ENCODE data around the gene KCNT1.

Gene KCNT1

GRCh38 chr9:135827301-135827700 lies 125.3 kb downstream of the KCNT1 start:
- no peak for TF ChIP-seq CTCF (IDR thresholded peaks at IDR 0.05; ENCODE audit: low read depth, low read length, missing control alignments)
- H3K4me3 ChIP-seq (ENCODE audit: low read depth, low read length) = no peak overlapping the region
- in situ Hi-C loops (cut with HindIII; ENCODE audit: low sequenced_read_pairs) = no loop called here
- DNase-seq (ENCODE audit: low read depth) = no peak

- no peak for DNase-seq (ENCODE audit: low read depth)
- TF ChIP-seq CTCF (IDR thresholded peaks at IDR 0.05; ENCODE audit: low read depth, low read length, missing control alignments) = no peak
- in situ Hi-C loops (cut with HindIII; ENCODE audit: low sequenced_read_pairs) = no loop called here
- no peak overlapping the region for H3K4me3 ChIP-seq (ENCODE audit: low read depth, low read length)
These were observed 126.0 kb downstream of the KCNT1 start for GRCh38 chr9:135827866-135828580.

- in situ Hi-C loops (cut with HindIII; ENCODE audit: low sequenced_read_pairs) = no loop called here
These were observed 126.7 kb downstream of the KCNT1 start for GRCh38 chr9:135828656-135829055.

GRCh38 chr9:135830496-135830895 lies 128.5 kb downstream of the KCNT1 start:
- H3K4me3 ChIP-seq (ENCODE audit: low read depth, low read length) = no peak overlapping the region
- TF ChIP-seq CTCF (IDR thresholded peaks at IDR 0.05; ENCODE audit: low read depth, low read length, missing control alignments) = no peak
- no peak for DNase-seq (ENCODE audit: low read depth)
- in situ Hi-C loops (cut with HindIII; ENCODE audit: low sequenced_read_pairs) = no loop called here

More at GRCh38 chr9:135828656-135829055, 126.7 kb downstream of the KCNT1 start:
- TF ChIP-seq CTCF (IDR thresholded peaks at IDR 0.05; ENCODE audit: low read depth, low read length, missing control alignments) = no peak
- no peak for DNase-seq (ENCODE audit: low read depth)
- no peak overlapping the region for H3K4me3 ChIP-seq (ENCODE audit: low read depth, low read length)

GRCh38 chr9:135833864-135834263 lies 131.9 kb downstream of the KCNT1 start:
- no peak for TF ChIP-seq CTCF (IDR thresholded peaks at IDR 0.05; ENCODE audit: low read depth, low read length, missing control alignments)
- no peak overlapping the region for H3K4me3 ChIP-seq (ENCODE audit: low read depth, low read length)
- no peak for DNase-seq (ENCODE audit: low read depth)
- in situ Hi-C loops (cut with HindIII; ENCODE audit: low sequenced_read_pairs) = no loop called here

GRCh38 chr9:135835131-135835530 lies 133.1 kb downstream of the KCNT1 start:
- no peak for TF ChIP-seq CTCF (IDR thresholded peaks at IDR 0.05; ENCODE audit: low read depth, low read length, missing control alignments)
- H3K4me3 ChIP-seq (ENCODE audit: low read depth, low read length) = no peak overlapping the region
- no peak for DNase-seq (ENCODE audit: low read depth)
- in situ Hi-C loops (cut with HindIII; ENCODE audit: low sequenced_read_pairs) = no loop called here

Measured in astrocyte of the cerebellum (primary cell).